Transverse colon (tissue), 4 donors: ENCODE results near the gene AMN.

Source experiments
- CTCF ChIP-seq, 5 experiments: fragments of 200-600 bp in 3 of 5; fragments of 450-650 bp in 2 of 5; sonication (generic) in 3 of 5; IDR thresholded peaks; 1 replicate in 2 of 5; 2 replicates in 3 of 5; pipeline ENCODE4 v1.5.1; 2016 to 2017; ENCODE audit warnings: antibody characterized with exemption in 5 of 5, inconsistent platforms in 3 of 5, mild to moderate bottlenecking in 2 of 5, moderate library complexity in 1 of 5
- EP300 ChIP-seq: sonication (generic); formaldehyde crosslinking; IDR thresholded peaks from one replicate; pipeline ENCODE4 v1.6.1; 2017; ENCODE audit warnings: antibody characterized with exemption, low read depth
- POLR2A ChIP-seq: fragments of 450-650 bp; IDR thresholded peaks from one replicate; pipeline ENCODE4 v1.6.1; 2016; ENCODE audit warnings: antibody characterized with exemption, mild to moderate bottlenecking, moderate library complexity
- POLR2AphosphoS5 ChIP-seq, 3 donors: sonication (generic); formaldehyde crosslinking; IDR thresholded peaks; one replicate each; pipeline ENCODE4 v1.6.1; 2016; ENCODE audit warnings: antibody characterized with exemption in 3 of 3

GRCh38 chr14:102911541-102911951, 10.9 kb upstream of the AMN start:
- TF ChIP-seq CTCF (IDR thresholded peaks at IDR 0.05) (no peak), POLR2A (no peak), POLR2AphosphoS5 (IDR thresholded peaks at IDR 0.05) (no peak), EP300 (no peak)
